Sigmoid colon (tissue), 4 donors: Measurements from ENCODE around the gene WDR33.

Source experiments
- POLR2A ChIP-seq, 2 donors: fragments of 450-650 bp; IDR thresholded peaks; one replicate each; pipeline ENCODE4 v1.6.1; 2016; ENCODE audit warnings: antibody characterized with exemption in 2 of 2, mild to moderate bottlenecking in 2 of 2, moderate library complexity in 2 of 2
- POLR2AphosphoS5 ChIP-seq, 4 donors: sonication (generic); formaldehyde crosslinking; IDR thresholded peaks; one replicate each; pipeline ENCODE4 v1.6.1; 2017; ENCODE audit warnings: antibody characterized with exemption in 4 of 4
- TF ChIP-seq, protein P1 (sequence below), 4 experiments: fragments of 450-650 bp in 3 of 4; fragments of 200-600 bp in 1 of 4; IDR thresholded peaks; one replicate each; pipeline ENCODE4 v1.5.1; 2016 to 2019; ENCODE audit warnings: antibody characterized with exemption in 4 of 4, mild to moderate bottlenecking in 3 of 4, moderate library complexity in 2 of 4

GRCh38 chr2:127771756-127772155 is 39.2 kb downstream of the WDR33 start:
- TF ChIP-seq POLR2A (IDR thresholded peaks at IDR 0.05), result no peak
- TF ChIP-seq, protein P1, sequence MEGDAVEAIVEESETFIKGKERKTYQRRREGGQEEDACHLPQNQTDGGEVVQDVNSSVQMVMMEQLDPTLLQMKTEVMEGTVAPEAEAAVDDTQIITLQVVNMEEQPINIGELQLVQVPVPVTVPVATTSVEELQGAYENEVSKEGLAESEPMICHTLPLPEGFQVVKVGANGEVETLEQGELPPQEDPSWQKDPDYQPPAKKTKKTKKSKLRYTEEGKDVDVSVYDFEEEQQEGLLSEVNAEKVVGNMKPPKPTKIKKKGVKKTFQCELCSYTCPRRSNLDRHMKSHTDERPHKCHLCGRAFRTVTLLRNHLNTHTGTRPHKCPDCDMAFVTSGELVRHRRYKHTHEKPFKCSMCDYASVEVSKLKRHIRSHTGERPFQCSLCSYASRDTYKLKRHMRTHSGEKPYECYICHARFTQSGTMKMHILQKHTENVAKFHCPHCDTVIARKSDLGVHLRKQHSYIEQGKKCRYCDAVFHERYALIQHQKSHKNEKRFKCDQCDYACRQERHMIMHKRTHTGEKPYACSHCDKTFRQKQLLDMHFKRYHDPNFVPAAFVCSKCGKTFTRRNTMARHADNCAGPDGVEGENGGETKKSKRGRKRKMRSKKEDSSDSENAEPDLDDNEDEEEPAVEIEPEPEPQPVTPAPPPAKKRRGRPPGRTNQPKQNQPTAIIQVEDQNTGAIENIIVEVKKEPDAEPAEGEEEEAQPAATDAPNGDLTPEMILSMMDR (IDR thresholded peaks at IDR 0.05), result no peak
- TF ChIP-seq POLR2AphosphoS5 (IDR thresholded peaks at IDR 0.05), result no peak
